Mucosa of gallbladder (tissue), 1 donor: ENCODE results near the gene PDXP. TPM values are rescaled to one million over a fixed set of nuclear protein-coding genes. Genes with fewer than 3 reads are reported as not detected.
A peak's percentile ranks its signal among the peaks of the same experiment; 100 is the strongest.
"Not testable (repeated sequence)": the region's sequence is repeated elsewhere in the genome, so short reads cannot be mapped to it uniquely, and the experiment has no call there.

Experiments used
- DNase-seq: peaks from one replicate; pipeline ENCODE4 v3.0.0-alpha.2; 2020; ENCODE audit warnings: low spot score
- total RNA-seq: library from RNA; stranded (reverse); gene quantifications from one replicate; pipeline ENCODE4 v1.2.1, GENCODE V29; 2021
- donor health status: DM: no; HTN: no; CAD: no.

Gene PDXP, protein sequence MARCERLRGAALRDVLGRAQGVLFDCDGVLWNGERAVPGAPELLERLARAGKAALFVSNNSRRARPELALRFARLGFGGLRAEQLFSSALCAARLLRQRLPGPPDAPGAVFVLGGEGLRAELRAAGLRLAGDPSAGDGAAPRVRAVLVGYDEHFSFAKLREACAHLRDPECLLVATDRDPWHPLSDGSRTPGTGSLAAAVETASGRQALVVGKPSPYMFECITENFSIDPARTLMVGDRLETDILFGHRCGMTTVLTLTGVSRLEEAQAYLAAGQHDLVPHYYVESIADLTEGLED
- 12.1 TPM for total RNA-seq

- peak; percentile 99 for DNase-seq
Observed at GRCh38 chr22:37658133-37659065, at the start of gene PDXP. Gene PDXP (plus strand): TSS chr22:37658723. CDS start chr22:37658783, 60 bp downstream.

GRCh38 chr22:37609240-37610152 is 49.0 kb upstream of the PDXP start:
- no peak for DNase-seq

GRCh38 chr22:37610153-37610475 is 48.4 kb upstream of the PDXP start:
- not testable (repeated sequence) for DNase-seq

DNA sequence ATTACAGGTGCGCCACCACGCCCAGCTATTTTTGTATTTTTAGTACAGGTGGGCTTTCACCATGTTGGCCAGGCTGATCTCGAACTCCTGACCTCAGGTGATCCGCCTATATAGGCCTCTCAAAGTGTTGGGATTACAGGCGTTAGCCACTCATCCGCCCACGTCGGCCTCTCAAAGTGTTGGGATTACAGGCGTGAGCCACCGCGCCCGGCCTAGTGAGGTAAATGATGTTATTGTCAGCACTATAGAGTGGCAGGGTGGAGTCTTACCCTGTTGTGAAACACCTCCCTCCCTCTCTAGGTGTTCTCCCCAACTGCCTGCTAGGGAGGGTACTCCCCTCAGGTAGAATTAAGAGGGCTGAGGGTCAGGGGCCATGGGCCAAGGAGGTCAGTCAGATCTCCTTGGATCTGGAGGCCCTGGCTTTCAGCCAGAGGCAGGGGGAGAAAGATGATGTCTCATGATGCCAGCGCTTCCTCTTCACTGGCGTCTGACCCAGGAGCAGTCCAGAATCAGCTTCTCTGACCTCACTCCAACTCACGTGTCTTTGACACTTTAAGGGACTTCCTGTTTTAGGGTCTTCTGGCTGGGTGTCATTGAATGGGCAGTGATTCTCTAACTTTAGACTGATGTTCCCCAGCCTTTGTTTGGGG is 47.9 kb upstream of the PDXP start:
- DNase-seq = peak; percentile 55

DNA sequence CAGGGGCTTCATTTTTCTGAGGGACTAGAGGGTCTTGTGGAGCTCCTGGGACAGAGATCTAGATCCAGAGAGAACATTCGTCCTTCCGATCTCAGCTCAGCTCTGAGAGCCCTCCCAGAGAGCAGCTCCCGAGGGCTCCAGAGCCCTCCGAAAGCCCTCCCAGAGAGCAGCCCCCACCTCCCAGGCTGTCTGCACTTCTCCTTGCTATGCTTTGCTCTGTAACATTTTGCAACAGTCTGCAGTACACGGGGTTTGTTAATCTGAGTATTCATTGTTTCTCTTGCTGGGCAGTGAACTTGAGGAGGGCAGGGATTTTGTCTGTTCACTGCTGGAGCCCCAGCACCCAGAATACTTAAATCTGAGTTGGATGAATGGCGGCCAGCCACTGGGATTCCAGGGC is 47.3 kb upstream of the PDXP start:
- DNase-seq = no peak

DNA sequence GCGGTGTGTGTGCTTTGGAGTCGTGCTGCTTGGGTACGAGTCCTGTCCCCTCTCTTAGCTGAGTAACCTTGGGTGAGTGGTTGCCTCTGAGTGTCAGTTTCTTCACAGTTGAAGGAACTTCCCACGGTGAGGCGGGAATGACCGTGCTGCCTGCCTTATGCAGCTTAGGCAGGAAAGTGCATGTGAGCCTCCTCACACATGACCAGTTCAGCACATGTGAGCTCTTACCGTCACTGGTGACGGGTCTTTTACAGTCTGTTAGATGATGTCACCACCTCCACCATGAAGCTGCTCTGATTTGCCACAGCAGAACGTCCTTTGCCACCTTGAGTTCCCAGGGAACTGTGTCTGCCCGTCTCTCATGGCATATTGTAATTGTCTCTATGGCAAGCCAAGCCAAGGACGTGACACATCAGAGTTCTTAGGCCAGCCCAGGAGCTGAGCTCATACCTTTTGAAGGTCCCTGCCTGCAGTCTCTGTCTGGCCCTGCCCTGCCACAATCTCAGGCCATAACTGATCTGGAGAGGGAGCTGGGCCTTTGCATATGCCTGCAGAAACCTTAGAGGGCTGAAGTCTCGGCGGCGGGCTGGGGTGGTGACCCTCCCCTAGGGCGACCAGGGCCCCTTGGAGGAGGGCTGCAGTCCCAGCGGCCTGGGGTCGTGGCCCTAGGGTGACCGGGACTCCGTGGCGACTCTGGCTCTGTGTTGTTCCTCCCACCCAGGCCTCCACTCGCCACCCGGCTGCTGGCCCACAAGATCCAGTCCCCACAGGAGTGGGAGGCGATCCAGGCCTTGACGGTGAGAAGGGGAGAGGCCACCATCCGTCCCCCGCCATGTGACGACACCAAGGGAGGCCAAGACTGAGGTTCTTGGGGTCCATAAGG is 42.1 kb upstream of the PDXP start:
- no peak for DNase-seq

DNA sequence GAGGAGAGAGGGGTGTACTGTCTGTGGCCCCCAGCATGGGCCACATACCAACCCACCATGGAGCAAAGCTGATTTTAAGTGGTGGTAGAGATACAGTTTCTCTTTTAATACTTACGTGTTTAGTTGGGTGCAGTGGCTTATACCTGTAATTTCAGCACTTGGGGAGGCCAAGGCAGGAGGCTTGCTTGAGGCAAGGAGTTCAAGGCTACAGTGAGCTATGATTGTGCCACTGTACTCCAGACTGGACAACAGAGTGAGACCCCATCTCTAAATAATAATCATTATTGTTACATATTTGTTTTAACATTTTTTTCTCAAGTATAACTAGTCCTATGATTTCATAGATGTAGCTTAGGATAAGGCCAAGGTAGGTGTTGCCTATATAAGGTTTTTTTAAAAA is 41.1 kb upstream of the PDXP start:
- no peak for DNase-seq

GRCh38 chr22:37618072-37618656 is 40.4 kb upstream of the PDXP start:
- DNase-seq = no peak

DNA sequence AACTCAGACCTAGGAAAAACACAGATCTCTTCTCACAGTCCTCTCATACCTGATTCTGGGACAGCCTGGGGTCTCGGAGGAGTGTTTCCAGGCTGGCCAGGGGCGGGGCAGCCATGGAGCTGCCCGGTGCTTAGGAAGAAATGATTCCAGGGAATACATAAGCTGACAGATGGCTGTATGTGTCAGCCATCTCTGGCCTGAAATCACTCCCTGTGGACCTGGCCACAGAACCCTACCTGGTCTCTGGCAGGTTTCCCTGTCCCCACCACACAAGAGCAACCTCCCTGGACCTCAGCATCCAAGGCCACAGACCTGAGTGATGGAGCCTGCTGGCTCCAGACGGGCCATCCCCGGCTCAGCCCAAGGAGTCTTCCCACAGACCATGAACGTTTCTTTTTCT is 39.8 kb upstream of the PDXP start:
- no peak for DNase-seq

DNA sequence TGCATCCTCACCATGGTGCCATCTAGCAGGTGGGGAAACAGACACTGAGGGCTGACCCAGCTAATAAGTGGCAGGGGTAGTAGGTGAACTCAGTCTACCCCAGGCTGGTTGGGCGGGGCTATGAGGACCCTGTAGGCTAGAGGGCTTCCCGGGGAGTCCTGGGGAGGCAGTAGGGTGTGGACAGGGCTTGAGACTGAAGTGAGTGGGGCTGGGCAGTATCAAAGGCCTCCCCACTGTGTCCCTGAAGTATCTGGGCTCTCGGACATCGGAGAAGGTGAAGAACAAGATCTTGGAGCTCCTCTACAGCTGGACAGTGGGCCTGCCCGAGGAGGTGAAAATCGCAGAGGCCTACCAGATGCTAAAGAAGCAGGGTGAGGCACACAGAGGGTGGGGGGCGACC is 38.5 kb upstream of the PDXP start:
- DNase-seq = no peak

GRCh38 chr22:37621352-37621860 is 37.1 kb upstream of the PDXP start:
- DNase-seq = no peak

GRCh38 chr22:37623075-37624016 is 35.2 kb upstream of the PDXP start:
- peak; percentile 55 for DNase-seq

DNA sequence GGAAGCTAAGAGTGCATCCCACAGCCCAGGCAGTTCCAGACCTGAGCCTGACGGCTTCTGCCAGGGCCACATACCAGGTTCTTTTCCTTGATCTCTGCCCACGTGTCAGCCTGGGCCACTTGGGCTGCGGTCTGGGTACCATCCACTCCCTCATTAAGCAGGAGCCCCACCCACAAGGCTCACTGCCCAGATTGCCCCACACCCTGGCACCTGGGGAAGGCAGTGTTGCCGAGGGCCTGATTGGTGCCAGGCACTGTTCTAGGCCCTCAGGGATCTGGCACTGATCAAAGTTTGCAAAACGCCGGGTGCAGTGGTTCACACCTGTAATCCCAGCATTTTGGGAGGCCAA is 34.5 kb upstream of the PDXP start:
- DNase-seq = no peak

GRCh38 chr22:37624876-37625275 is 33.6 kb upstream of the PDXP start:
- no peak for DNase-seq

DNA sequence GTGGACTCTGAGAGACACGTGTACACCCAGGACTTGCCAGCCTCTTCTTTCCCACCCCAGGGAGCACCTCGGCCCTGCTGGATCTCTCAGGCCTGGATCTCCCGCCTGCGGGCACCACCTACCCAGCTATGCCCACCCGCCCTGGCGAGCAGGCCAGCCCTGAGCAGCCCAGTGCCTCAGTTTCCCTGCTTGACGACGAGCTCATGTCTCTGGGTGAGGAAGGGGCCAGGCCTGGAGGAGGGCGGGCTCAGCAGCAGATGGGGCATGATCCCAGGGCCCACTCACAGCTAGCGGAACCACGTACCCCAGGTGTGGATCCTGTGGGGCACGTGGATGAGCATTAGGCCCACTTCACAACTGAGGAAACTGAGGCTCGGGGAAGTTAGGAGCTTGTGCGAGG is 32.8 kb upstream of the PDXP start:
- DNase-seq = no peak

GRCh38 chr22:37626144-37626543 is 32.4 kb upstream of the PDXP start:
- DNase-seq = peak; percentile 59

GRCh38 chr22:37626556-37627075 is 31.9 kb upstream of the PDXP start:
- no peak for DNase-seq

DNA sequence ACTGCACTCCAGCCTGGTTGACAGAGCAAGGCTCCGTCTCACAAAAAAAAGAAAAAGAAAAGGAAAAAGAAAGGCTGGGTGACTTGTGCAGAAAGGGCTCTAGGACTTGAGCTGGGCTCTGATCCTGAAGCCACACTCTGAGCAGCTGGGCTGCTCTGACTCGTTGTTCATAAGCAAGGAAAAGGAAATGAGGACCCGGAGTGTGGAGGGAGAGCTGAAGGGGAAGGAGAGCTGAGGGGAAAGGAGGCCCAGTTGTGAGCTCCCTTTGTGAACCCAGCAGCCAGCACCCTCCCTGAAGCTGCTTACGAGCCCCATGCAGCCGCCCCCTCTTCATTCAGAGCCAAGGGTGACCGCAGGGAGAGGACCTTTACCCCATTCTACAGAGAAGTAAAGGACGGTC is 31.4 kb upstream of the PDXP start:
- DNase-seq = no peak

DNA sequence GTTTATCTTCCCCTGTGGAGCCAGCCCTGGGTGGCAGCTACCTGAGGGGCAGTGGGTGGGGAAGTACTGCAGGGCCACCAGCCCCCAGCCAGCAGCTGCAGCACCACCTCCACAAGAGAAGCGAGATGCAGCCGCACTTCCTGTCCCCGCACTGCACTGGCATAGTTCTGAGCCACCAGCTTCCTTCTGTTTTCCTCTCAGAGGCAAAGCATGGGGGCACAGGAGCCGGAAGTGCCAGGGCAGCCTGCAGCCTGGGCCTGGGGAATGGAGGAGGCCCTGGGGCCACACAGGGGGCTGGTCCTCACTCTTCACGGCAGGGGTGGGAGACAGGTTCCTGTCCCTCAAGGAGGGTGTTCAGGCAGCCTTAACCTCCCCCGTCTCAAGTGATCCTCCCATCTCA is 31.0 kb upstream of the PDXP start:
- DNase-seq = no peak
